Stomach smooth muscle (tissue), 2 donors: Measurements from ENCODE around the gene SDF2.
A peak's percentile ranks its signal among the peaks of the same experiment; 100 is the strongest.

Source experiments
- H3K27ac ChIP-seq: one replicate; pipeline ENCODE4 v1.7.0; 2013; ENCODE audit warnings: mild to moderate bottlenecking, low read length, inconsistent platforms
- H3K27me3 ChIP-seq, 2 donors: one replicate each; pipeline ENCODE4 v1.7.0; 2013; ENCODE audit warnings: low read length in 2 of 2; ENCODE audit not compliant: insufficient read depth in 2 of 2, control insufficient read depth in 1 of 2
- H3K36me3 ChIP-seq, 2 donors: one replicate each; pipeline ENCODE4 v1.7.0; 2013; ENCODE audit warnings: low read length in 2 of 2; ENCODE audit not compliant: control insufficient read depth in 2 of 2, insufficient read depth in 2 of 2
- H3K4me1 ChIP-seq: one replicate; pipeline ENCODE4 v1.7.0; 2013; ENCODE audit warnings: low read length; ENCODE audit not compliant: control insufficient read depth, insufficient read depth
- H3K4me3 ChIP-seq, 2 donors: one replicate each; pipeline ENCODE4 v1.7.0; 2013; ENCODE audit warnings: low read length in 2 of 2
- H3K9ac ChIP-seq, 2 donors: one replicate each; pipeline ENCODE4 v1.7.0; 2013; ENCODE audit warnings: low read length in 2 of 2, mild to moderate bottlenecking in 1 of 2
- H3K9me3 ChIP-seq, 2 donors: one replicate each; pipeline ENCODE4 v1.7.0; 2013; ENCODE audit warnings: low read length in 2 of 2; ENCODE audit not compliant: control insufficient read depth in 2 of 2
- donor health status: healthy.
- donor health status: Pancreatic carcinoma.

The SDF2 gene

GRCh38 chr17:28655160-28655559 is 6.5 kb downstream of the SDF2 start:
- Histone ChIP-seq H3K27ac (no peak overlapping the region), H3K9me3 (no peaks in the 10 kb centered on the region), H3K36me3 (peaks cover 7 to 14% of the 10 kb centered on the region in 2 donors), H3K9ac (no peak overlapping the region), H3K4me1 (no peaks in the 10 kb centered on the region), H3K27me3 (no peaks in the 10 kb centered on the region), H3K4me3 (no peak overlapping the region)

- no peaks in the 10 kb centered on the region for H3K27me3 ChIP-seq
- peaks cover 11 to 17% of the 10 kb centered on the region in 2 donors for H3K36me3 ChIP-seq
- no peak overlapping the region for H3K27ac ChIP-seq
- H3K4me3 ChIP-seq, result no peak overlapping the region
- H3K4me1 ChIP-seq, result peaks cover 25% of the 10 kb centered on the region
- H3K9me3 ChIP-seq, result no peaks in the 10 kb centered on the region
- no peak overlapping the region for H3K9ac ChIP-seq
Measured at GRCh38 chr17:28648698-28649097, 13.0 kb downstream of the SDF2 start.

- peak overlapping the region; percentile 54 to 93 for H3K4me3 ChIP-seq
- no peaks in the 10 kb centered on the region for H3K9me3 ChIP-seq
- no peaks in the 10 kb centered on the region for H3K27me3 ChIP-seq
- H3K27ac ChIP-seq, result peak overlapping the region; percentile 69
- H3K9ac ChIP-seq, result peak overlapping the region; percentile 79 to 86
- H3K36me3 ChIP-seq, result peaks cover 21 to 22% of the 10 kb centered on the region in 2 donors
- peaks cover 36% of the 10 kb centered on the region for H3K4me1 ChIP-seq
Measured at GRCh38 chr17:28646039-28646754, 15.5 kb downstream of the SDF2 start.

- Histone ChIP-seq H3K4me3 (peak overlapping the region; percentile 75 to 93), H3K27me3 (no peaks in the 10 kb centered on the region), H3K4me1 (peaks cover 36% of the 10 kb centered on the region), H3K27ac (peak overlapping the region; percentile 69), H3K9ac (peak overlapping the region; percentile 79 to 86), H3K9me3 (no peaks in the 10 kb centered on the region), H3K36me3 (peaks cover 26 to 27% of the 10 kb centered on the region in 2 donors)
Measured at GRCh38 chr17:28645576-28645939, 16.1 kb downstream of the SDF2 start.

GRCh38 chr17:28644787-28645575 is 16.7 kb downstream of the SDF2 start, which contains the start of gene BLTP2:
TSS of gene BLTP2 (minus strand) at chr17:28645158. CDS start at chr17:28645056, 102 bp downstream.
- Histone ChIP-seq H3K9me3 (no peaks in the 10 kb centered on the region), H3K27ac (peak within 1 kb of the TSS; percentile 69), H3K36me3 (peaks cover 29 to 30% of the 10 kb centered on the region in 2 donors), H3K4me3 (peak within 1 kb of the TSS; percentile 87 to 93), H3K4me1 (peaks cover 36% of the 10 kb centered on the region), H3K27me3 (no peaks in the 10 kb centered on the region), H3K9ac (peak within 1 kb of the TSS; percentile 86 to 93)

GRCh38 chr17:28643983-28644786 is 17.5 kb downstream of the SDF2 start:
- H3K36me3 ChIP-seq, result peaks cover 36% of the 10 kb centered on the region in 2 donors
- H3K4me3 ChIP-seq, result peak overlapping the region; percentile 87 to 93
- peaks cover 36% of the 10 kb centered on the region for H3K4me1 ChIP-seq

DNA sequence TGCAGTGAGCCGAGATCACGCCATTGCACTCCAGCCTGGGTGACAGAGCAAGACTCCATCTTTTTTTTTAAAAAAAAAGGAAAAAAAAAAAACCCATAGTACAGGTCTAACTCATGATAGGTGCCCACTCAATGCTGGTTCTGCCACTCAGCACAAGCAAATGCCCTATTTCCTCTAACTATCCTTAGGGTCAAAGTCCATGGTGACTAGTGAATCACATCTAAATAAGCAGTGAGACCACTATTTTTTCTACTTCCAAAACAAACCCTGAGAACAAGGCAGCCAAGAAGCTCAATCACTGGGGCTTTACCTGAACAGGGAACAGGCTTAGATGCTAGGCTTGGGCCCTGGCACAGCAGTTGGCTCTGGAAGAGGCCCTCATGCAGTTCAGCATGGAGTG is 20.1 kb downstream of the SDF2 start:
- no peak overlapping the region for H3K4me3 ChIP-seq
- H3K27me3 ChIP-seq, result no peaks in the 10 kb centered on the region
- H3K36me3 ChIP-seq, result peaks cover 51 to 55% of the 10 kb centered on the region in 2 donors
- no peak overlapping the region for H3K27ac ChIP-seq
- H3K9ac ChIP-seq, result no peak overlapping the region
- no peaks in the 10 kb centered on the region for H3K9me3 ChIP-seq
- peaks cover 31% of the 10 kb centered on the region for H3K4me1 ChIP-seq

More at GRCh38 chr17:28643983-28644786, 17.5 kb downstream of the SDF2 start:
- peak overlapping the region; percentile 79 to 93 for H3K9ac ChIP-seq
- H3K27me3 ChIP-seq, result no peaks in the 10 kb centered on the region
- H3K27ac ChIP-seq, result peak overlapping the region; percentile 69
- no peaks in the 10 kb centered on the region for H3K9me3 ChIP-seq

DNA sequence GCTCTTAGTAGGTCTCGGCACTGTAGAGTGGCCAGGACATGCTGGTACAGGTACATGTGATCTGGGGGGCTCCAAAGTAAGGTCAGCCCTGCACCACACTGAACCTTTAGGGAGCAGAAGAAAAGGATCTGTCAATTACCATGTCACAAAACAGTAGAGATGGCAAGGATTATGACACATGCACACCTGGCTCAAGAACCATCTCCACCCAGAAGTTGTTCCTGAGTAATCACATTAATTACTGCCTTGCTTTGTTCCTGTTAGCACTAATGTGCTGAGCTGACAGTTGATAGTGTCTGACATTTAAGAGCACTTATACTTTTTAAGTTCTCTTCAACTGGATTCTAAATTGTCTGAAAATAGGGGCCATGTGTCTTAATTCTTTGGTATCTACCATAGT is 26.2 kb downstream of the SDF2 start:
- H3K9me3 ChIP-seq, result no peaks in the 10 kb centered on the region
- H3K4me1 ChIP-seq, result no peaks in the 10 kb centered on the region
- no peak overlapping the region for H3K9ac ChIP-seq
- H3K27me3 ChIP-seq, result no peaks in the 10 kb centered on the region
- no peak overlapping the region for H3K4me3 ChIP-seq
- no peak overlapping the region for H3K27ac ChIP-seq
- H3K36me3 ChIP-seq, result peaks cover 87 to 88% of the 10 kb centered on the region in 2 donors

- Histone ChIP-seq H3K36me3 (peaks cover 83% of the 10 kb centered on the region in 2 donors), H3K27ac (no peak overlapping the region), H3K27me3 (no peaks in the 10 kb centered on the region), H3K4me3 (no peak overlapping the region), H3K9ac (no peak overlapping the region), H3K4me1 (no peaks in the 10 kb centered on the region), H3K9me3 (no peaks in the 10 kb centered on the region)
Measured at GRCh38 chr17:28634206-28634865, 27.4 kb downstream of the SDF2 start.

DNA sequence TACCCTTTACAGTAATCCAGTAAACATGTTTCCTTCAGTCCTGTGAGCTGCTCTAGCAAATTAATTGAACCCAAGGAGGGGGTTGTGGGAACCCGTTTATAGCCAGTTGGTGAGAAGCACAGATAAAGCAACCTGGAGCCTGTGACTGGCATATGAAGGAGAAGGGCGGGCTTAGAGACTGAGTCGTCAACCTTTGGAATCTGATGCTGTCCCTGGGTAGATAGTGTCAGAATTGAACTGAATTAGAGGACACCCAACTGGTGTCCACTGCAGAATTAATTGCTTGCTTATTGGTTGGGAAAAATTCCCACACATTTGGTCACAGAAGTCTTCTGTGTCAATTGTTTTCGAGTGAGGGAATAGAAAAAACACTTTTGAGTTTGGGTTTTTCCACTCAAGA is 34.9 kb downstream of the SDF2 start:
- H3K36me3 ChIP-seq, result peaks cover 44 to 49% of the 10 kb centered on the region in 2 donors
- no peak overlapping the region for H3K4me3 ChIP-seq
- no peaks in the 10 kb centered on the region for H3K9me3 ChIP-seq
- H3K27ac ChIP-seq, result no peak overlapping the region
- no peaks in the 10 kb centered on the region for H3K4me1 ChIP-seq
- H3K9ac ChIP-seq, result no peak overlapping the region
- H3K27me3 ChIP-seq, result no peaks in the 10 kb centered on the region
